HG03565 (cell line): ENCODE results near the gene ZNF26.
A peak's percentile ranks its signal among the peaks of the same experiment; 100 is the strongest.
"Not testable (repeated sequence)": the region's sequence is repeated elsewhere in the genome, so short reads cannot be mapped to it uniquely, and the experiment has no call there.

ENCODE experiments used
- ATAC-seq: cut with Tn5 transposase; IDR thresholded peaks from one replicate; pipeline ENCODE4 v1.9.1; 2021; ENCODE audit warnings: mild to moderate bottlenecking, moderate library complexity; ENCODE audit not compliant: unreplicated experiment

ZNF26 gene

GRCh38 chr12:132986001-132986884, at the start of gene ZNF26:
Gene ZNF26 (plus strand): TSS chr12:132986367. CDS start chr12:132986841, 474 bp downstream.
- ATAC-seq: peak; percentile 95

- ATAC-seq: not testable (repeated sequence)
These were observed 49.2 kb upstream of the ZNF26 start for GRCh38 chr12:132936921-132937320.

GRCh38 chr12:132937476-132937875, 48.7 kb upstream of the ZNF26 start:
- no peak for ATAC-seq

GRCh38 chr12:132938807-132939206, 47.4 kb upstream of the ZNF26 start:
- not testable (repeated sequence) for ATAC-seq

GRCh38 chr12:132940071-132940719, 46.0 kb upstream of the ZNF26 start:
- ATAC-seq: no peak

GRCh38 chr12:132941336-132941954, 44.7 kb upstream of the ZNF26 start:
- ATAC-seq: no peak

GRCh38 chr12:132942611-132943010, 43.6 kb upstream of the ZNF26 start:
- ATAC-seq: no peak

- ATAC-seq: no peak
These were observed 40.4 kb upstream of the ZNF26 start for GRCh38 chr12:132945806-132946205.

GRCh38 chr12:132946246-132946820, 39.8 kb upstream of the ZNF26 start:
- no peak for ATAC-seq

- ATAC-seq: no peak
These were observed 37.8 kb upstream of the ZNF26 start for GRCh38 chr12:132948146-132949066.

- no peak for ATAC-seq
These were observed 36.0 kb upstream of the ZNF26 start for GRCh38 chr12:132949936-132950837.

GRCh38 chr12:132950844-132951535, 35.2 kb upstream of the ZNF26 start:
- ATAC-seq: no peak

- no peak for ATAC-seq
These were observed 34.5 kb upstream of the ZNF26 start for GRCh38 chr12:132951649-132952048.

GRCh38 chr12:132952371-132953162, 33.6 kb upstream of the ZNF26 start:
- ATAC-seq: no peak

GRCh38 chr12:132953163-132953425, 33.1 kb upstream of the ZNF26 start:
- ATAC-seq: no peak

GRCh38 chr12:132953771-132954170, 32.4 kb upstream of the ZNF26 start:
- ATAC-seq: no peak

- no peak for ATAC-seq
These were observed 31.6 kb upstream of the ZNF26 start for GRCh38 chr12:132954471-132955048.
